HepG2 (cell line): ENCODE results near the gene MRPL50. TPM values are rescaled to one million over a fixed set of nuclear protein-coding genes. Genes with fewer than 3 reads are reported as not detected.

ENCODE experiments used
- CHD2 ChIP-seq: IDR thresholded peaks from 2 replicates; pipeline ENCODE4 v1.6.1; 2011; ENCODE audit warnings: low read depth, low read length, improper control_type of control experiment
- MATR3 ChIP-seq: sonication (generic); formaldehyde crosslinking; IDR thresholded peaks from 2 replicates; pipeline ENCODE4 v1.4.0; 2020; ENCODE audit warnings: missing genetic modification reagents
- MED13 ChIP-seq: sonication (generic); formaldehyde crosslinking; IDR thresholded peaks from 2 replicates; pipeline ENCODE4 v1.5.0; 2020; ENCODE audit warnings: missing genetic modification reagents
- RXRA ChIP-seq: sonication (generic); formaldehyde crosslinking; IDR thresholded peaks from 2 replicates; pipeline ENCODE4 v1.5.1; 2020; ENCODE audit warnings: missing genetic modification reagents
- TOE1 ChIP-seq: sonication (generic); formaldehyde crosslinking; IDR thresholded peaks from 2 replicates; pipeline ENCODE4 v1.4.0; 2020; ENCODE audit warnings: mild to moderate bottlenecking, missing genetic modification reagents
- YEATS2 ChIP-seq: sonication (generic); formaldehyde crosslinking; IDR thresholded peaks from 2 replicates; pipeline ENCODE4 v1.4.0; 2020; ENCODE audit warnings: missing genetic modification reagents, borderline replicate concordance
- ZFP36 ChIP-seq: fragments of 150-350 bp; IDR thresholded peaks from 2 replicates; pipeline ENCODE4 v1.6.1; 2018; ENCODE audit warnings: borderline replicate concordance, low read length, low read depth; ENCODE audit not compliant: partially characterized antibody
- ZNF12 ChIP-seq: sonication (generic); formaldehyde crosslinking; IDR thresholded peaks from 2 replicates; pipeline ENCODE4 v1.5.0; 2020; ENCODE audit warnings: missing genetic modification reagents
- ZNF383 ChIP-seq: sonication (generic); formaldehyde crosslinking; IDR thresholded peaks from 2 replicates; pipeline ENCODE4 v1.4.0; 2020; ENCODE audit warnings: missing genetic modification reagents, mild to moderate bottlenecking, borderline replicate concordance
- ZNF552 ChIP-seq: sonication (generic); formaldehyde crosslinking; IDR thresholded peaks from 2 replicates; pipeline ENCODE4 v1.9.0; 2022; ENCODE audit warnings: missing genetic modification reagents, mild to moderate bottlenecking, borderline replicate concordance
- ZNF577 ChIP-seq: sonication (generic); formaldehyde crosslinking; IDR thresholded peaks from 2 replicates; pipeline ENCODE4 v1.4.0; 2020; ENCODE audit warnings: mild to moderate bottlenecking, low read depth, missing genetic modification reagents, borderline replicate concordance
- polyA plus RNA-seq, 8 experiments: library from polyadenylated mRNA; depleted of rRNA in 3 of 8; stranded (reverse) in 7 of 8; unstranded in 1 of 8; fragments of >200 nt; fragmentation: Illumina TruSeq in 4 of 8; extraction: Trizol in 4 of 8; gene quantifications; 2 replicates each; pipeline versions ENCODE4 v1.2.1 to v1.2.3, GENCODE V29; 2011 to 2016; ENCODE audit warnings: low read depth in 4 of 8, missing spikeins in 1 of 8, mixed read lengths in 1 of 8; ENCODE audit not compliant: insufficient read depth in 1 of 8
- total RNA-seq, 5 experiments: library from RNA; depleted of rRNA; stranded (reverse); fragments of >200 nt; fragmentation: Illumina TruSeq; extraction: Trizol; gene quantifications; 2 replicates each; pipeline ENCODE4 v1.2.3, GENCODE V29; 2016; ENCODE audit warnings: low read depth in 1 of 5
- TF ChIP-seq, protein P1 (sequence below): sonication (generic); formaldehyde crosslinking; IDR thresholded peaks from 2 replicates; pipeline ENCODE4 v1.4.0; 2020; ENCODE audit warnings: mild to moderate bottlenecking, missing genetic modification reagents
- TF ChIP-seq, protein P2 (sequence below): sonication (generic); formaldehyde crosslinking; IDR thresholded peaks from 2 replicates; pipeline ENCODE4 v1.4.0; 2020; ENCODE audit warnings: missing genetic modification reagents, borderline replicate concordance
- TF ChIP-seq, protein P3 (sequence below): sonication (generic); formaldehyde crosslinking; IDR thresholded peaks from 2 replicates; pipeline ENCODE4 v1.5.0; 2020; ENCODE audit warnings: missing genetic modification reagents
- TF ChIP-seq, protein P4 (sequence below): IDR thresholded peaks from 2 replicates; pipeline ENCODE4 v1.6.1; 2016; ENCODE audit warnings: missing genetic modification reagents, missing compliant biosample characterization

Gene MRPL50
- total and polyA plus RNA-seq, 2 of the 13 experiments (the other 11 are each of a cell fraction or from before 2014, with no cell fraction given), result 37.1 to 70.0 TPM

DNA sequence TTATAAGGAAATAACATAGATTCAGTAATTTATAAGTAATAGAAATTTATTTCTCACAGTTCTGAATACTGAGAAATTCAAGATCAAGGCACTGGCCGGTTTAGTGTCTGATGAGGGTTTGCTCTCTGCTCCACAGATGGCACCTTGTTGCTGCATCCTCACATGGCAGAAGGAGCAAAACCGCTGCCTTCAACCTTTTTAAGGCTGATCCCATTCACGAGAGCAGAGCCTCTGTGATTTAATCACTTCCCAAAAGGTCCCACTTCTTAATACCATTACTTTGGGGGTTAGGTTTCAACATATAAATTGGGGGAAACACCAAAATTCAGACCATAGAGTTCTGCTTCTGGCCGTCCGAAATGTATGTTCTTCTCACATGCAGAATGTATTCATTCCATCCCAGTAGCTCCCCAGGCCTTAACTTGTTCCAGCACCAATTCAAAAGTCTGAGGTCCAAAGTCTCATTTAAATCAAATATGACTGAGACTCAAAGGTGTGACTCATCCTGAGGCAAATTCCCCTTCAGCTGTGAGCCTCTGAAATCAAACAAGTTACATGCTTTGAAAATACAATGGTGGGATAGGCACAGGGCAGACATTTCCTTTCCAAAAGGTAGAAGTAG, 44.2 kb downstream of the MRPL50 start (continued):
- TF ChIP-seq, protein P1, sequence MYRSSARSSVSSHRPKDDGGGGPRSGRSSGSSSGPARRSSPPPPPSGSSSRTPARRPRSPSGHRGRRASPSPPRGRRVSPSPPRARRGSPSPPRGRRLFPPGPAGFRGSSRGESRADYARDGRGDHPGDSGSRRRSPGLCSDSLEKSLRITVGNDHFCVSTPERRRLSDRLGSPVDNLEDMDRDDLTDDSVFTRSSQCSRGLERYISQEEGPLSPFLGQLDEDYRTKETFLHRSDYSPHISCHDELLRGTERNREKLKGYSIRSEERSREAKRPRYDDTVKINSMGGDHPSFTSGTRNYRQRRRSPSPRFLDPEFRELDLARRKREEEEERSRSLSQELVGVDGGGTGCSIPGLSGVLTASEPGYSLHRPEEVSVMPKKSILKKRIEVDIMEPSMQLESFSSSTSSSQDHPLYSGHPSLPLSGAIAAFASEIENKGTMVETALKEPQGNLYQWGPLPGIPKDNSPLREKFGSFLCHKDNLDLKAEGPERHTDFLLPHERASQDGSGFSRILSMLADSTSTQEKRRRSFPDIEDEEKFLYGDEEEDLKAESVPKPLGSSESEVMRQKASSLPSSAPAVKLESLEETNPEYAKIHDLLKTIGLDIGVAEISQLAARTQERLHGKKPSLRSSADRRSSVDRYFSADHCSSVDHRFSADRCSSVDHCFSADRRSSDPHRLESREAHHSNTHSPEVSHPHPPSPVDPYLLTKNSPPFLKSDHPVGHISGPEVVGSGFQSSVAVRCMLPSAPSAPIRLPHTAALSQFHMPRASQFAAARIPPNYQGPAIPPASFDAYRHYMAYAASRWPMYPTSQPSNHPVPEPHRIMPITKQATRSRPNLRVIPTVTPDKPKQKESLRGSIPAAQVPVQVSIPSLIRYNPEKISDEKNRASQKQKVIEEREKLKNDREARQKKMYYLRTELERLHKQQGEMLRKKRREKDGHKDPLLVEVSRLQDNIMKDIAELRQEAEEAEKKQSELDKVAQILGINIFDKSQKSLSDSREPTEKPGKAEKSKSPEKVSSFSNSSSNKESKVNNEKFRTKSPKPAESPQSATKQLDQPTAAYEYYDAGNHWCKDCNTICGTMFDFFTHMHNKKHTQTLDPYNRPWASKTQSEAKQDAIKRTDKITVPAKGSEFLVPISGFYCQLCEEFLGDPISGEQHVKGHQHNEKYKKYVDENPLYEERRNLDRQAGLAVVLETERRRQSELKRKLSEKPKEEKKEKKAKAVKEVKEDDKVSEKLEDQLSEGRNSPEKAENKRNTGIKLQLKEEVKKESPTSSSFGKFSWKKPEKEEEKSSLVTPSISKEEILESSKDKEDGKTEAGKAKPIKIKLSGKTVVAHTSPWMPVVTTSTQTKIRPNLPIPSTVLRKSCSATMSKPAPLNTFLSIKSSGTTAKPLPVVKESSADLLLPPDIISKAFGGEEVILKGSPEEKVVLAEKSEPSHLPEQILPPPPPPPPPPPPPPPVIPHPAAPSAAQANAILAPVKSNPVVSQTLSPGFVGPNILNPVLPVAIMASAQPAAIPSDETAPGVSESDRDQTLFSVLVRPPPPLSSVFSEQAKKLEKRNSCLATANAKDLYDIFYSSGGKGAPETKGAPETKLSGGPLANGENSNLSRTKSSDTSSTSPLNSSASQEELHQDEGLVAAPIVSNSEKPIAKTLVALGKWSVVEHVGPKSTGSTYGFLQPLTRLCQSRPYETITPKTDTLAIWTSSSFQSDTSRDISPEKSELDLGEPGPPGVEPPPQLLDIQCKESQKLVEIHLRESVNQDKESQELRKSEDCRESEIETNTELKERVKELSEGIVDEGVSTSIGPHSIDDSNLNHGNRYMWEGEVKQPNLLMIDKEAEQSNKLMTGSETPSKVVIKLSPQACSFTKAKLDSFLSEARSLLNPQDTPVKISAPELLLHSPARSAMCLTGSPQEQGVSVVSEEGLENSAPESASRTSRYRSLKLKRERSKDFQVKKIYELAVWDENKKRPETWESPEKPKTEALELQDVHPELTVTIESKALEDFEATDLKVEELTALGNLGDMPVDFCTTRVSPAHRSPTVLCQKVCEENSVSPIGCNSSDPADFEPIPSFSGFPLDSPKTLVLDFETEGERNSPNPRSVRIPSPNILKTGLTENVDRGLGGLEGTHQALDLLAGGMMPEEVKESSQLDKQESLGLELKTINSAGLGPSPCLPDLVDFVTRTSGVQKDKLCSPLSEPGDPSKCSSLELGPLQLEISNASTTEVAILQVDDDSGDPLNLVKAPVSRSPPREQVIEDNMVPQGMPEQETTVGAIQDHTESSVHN (CRISPR knock-in tag), result no peak
- TF ChIP-seq, protein P2, sequence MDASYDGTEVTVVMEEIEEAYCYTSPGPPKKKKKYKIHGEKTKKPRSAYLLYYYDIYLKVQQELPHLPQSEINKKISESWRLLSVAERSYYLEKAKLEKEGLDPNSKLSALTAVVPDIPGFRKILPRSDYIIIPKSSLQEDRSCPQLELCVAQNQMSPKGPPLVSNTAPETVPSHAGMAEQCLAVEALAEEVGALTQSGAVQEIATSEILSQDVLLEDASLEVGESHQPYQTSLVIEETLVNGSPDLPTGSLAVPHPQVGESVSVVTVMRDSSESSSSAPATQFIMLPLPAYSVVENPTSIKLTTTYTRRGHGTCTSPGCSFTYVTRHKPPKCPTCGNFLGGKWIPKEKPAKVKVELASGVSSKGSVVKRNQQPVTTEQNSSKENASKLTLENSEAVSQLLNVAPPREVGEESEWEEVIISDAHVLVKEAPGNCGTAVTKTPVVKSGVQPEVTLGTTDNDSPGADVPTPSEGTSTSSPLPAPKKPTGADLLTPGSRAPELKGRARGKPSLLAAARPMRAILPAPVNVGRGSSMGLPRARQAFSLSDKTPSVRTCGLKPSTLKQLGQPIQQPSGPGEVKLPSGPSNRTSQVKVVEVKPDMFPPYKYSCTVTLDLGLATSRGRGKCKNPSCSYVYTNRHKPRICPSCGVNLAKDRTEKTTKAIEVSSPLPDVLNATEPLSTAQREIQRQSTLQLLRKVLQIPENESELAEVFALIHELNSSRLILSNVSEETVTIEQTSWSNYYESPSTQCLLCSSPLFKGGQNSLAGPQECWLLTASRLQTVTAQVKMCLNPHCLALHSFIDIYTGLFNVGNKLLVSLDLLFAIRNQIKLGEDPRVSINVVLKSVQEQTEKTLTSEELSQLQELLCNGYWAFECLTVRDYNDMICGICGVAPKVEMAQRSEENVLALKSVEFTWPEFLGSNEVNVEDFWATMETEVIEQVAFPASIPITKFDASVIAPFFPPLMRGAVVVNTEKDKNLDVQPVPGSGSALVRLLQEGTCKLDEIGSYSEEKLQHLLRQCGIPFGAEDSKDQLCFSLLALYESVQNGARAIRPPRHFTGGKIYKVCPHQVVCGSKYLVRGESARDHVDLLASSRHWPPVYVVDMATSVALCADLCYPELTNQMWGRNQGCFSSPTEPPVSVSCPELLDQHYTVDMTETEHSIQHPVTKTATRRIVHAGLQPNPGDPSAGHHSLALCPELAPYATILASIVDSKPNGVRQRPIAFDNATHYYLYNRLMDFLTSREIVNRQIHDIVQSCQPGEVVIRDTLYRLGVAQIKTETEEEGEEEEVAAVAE (CRISPR knock-in tag), result peak; percentile 61; the same call in 1 of the 2 replicates
- TF ChIP-seq MED13 (CRISPR knock-in tag) (peak; percentile 62; the same call in 1 of the 2 replicates), ZNF552 (CRISPR knock-in tag) (no peak), RXRA (CRISPR knock-in tag) (no peak; the same call in 1 of the 2 replicates), MATR3 (CRISPR knock-in tag) (no peak), YEATS2 (no peak), TOE1 (no peak; the same call in 1 of the 2 replicates), ZFP36 (no peak), CHD2 (no peak), ZNF383 (CRISPR knock-in tag) (no peak), ZNF12 (CRISPR knock-in tag) (no peak), ZNF577 (CRISPR knock-in tag) (no peak)
- TF ChIP-seq, protein P3, sequence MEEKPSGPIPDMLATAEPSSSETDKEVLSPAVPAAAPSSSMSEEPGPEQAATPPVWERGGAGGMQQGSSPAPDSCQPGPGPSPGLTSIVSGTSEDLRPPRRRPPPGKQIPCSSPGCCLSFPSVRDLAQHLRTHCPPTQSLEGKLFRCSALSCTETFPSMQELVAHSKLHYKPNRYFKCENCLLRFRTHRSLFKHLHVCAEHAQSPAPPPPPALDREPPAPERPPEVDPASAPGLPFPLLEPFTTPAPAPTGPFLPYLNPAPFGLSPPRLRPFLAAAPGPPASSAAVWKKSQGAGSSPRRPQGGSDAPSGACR (CRISPR knock-in tag), result peak; percentile 96
- TF ChIP-seq, protein P4, sequence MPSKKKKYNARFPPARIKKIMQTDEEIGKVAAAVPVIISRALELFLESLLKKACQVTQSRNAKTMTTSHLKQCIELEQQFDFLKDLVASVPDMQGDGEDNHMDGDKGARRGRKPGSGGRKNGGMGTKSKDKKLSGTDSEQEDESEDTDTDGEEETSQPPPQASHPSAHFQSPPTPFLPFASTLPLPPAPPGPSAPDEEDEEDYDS (CRISPR knock-in tag), result peak; percentile 73; the same call in 1 of the 2 replicates
